Purkinje cell (primary cell): Measurements from ENCODE around the gene FLYWCH1. TPM values are rescaled to one million over a fixed set of nuclear protein-coding genes. Genes with fewer than 3 reads are reported as not detected.

ENCODE experiments used
- polyA plus RNA-seq: library from polyadenylated mRNA; unstranded; fragments of >200 nt; fragmentation: Nextera tagmentation; gene quantifications from 2 replicates; pipeline ENCODE4 v1.2.1, GENCODE V29; 2014

FLYWCH1 gene, protein sequence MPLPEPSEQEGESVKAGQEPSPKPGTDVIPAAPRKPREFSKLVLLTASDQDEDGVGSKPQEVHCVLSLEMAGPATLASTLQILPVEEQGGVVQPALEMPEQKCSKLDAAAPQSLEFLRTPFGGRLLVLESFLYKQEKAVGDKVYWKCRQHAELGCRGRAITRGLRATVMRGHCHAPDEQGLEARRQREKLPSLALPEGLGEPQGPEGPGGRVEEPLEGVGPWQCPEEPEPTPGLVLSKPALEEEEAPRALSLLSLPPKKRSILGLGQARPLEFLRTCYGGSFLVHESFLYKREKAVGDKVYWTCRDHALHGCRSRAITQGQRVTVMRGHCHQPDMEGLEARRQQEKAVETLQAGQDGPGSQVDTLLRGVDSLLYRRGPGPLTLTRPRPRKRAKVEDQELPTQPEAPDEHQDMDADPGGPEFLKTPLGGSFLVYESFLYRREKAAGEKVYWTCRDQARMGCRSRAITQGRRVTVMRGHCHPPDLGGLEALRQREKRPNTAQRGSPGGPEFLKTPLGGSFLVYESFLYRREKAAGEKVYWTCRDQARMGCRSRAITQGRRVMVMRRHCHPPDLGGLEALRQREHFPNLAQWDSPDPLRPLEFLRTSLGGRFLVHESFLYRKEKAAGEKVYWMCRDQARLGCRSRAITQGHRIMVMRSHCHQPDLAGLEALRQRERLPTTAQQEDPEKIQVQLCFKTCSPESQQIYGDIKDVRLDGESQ
- 3.2 and 4.7 TPM in 2 replicates for polyA plus RNA-seq

DNA sequence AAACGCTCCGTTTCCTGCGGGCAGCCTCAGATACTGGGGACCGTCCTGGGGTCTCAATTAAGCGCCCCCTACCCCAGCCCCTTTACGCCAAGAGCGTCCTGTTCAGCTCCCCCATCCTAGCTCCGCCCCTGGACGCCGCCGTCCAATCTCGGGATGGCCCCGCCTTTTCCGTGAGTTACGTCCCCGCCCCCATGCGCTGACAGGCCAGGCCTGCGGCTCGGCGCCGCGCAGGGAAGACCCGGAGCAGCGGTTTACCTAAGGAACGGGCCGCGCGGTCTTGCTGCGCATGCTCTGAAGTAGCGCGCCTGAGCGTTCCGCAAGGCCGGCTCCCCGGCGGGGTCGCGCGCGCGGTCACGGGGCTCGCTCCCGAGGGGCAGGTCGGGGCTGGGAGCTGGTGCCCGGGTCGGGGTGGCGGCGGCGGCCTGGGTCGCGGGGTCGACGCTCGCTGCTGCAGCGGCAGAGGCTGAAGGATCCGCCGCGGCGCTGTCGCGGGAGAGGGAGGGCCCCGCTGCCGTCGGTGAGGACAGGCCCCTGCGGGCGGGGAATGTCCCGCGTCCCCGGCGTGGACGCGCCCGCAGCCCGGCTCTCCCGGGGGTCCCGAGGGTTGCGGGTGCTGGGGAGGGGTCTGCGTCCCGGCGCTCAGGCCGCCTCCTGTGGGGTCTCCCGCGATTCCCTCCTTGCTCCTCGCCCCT, at the start of gene FLYWCH1:
FLYWCH1 (plus strand) TSS at position 294 of the 692 bp plus-strand sequence. CDS start 17,755 bp downstream, outside the sequence.

DNA sequence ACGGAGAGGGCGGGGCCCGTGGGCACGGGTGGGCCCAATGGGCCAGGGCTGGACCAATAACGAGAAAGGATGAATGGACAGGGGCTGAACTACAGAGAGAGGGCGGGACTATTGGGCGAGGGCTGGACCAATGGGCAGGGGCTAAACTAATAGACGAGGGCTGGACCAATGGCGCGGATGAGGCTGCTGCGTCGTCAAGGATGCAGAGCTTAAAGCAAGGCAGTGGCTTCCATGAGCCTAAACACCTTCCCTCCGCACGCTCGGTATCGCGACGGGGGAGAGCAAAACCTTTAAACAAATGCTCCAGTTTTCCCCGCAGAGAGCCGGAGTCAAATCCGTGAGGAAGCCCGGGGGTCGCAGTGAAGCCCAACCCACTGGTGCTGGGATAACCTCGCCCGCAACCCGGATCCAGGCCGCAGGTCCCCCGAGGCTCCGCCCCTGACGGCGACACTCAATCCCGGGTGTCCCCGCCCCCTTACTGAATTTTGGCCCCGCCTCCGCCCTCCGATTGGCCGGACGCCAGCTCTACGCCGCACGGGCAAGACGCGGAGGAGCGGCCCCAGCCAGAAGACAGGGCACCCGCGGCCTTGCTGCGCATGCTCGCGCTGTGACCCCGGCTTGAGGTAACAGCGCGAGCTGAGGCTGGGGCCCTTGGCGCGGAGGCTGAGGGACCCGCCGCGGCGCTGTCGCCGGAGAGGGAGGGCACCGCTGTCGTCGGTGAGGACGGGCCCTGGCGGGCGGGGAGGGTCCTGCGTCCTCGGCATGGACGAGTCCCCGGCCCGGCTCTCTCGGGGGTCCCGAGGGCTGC, 28.9 kb upstream of the FLYWCH1 start, which contains the start of gene FLYWCH2:
FLYWCH2 (plus strand) TSS at position 566 of the 808 bp plus-strand sequence. CDS start 13,235 bp downstream, outside the sequence.

DNA sequence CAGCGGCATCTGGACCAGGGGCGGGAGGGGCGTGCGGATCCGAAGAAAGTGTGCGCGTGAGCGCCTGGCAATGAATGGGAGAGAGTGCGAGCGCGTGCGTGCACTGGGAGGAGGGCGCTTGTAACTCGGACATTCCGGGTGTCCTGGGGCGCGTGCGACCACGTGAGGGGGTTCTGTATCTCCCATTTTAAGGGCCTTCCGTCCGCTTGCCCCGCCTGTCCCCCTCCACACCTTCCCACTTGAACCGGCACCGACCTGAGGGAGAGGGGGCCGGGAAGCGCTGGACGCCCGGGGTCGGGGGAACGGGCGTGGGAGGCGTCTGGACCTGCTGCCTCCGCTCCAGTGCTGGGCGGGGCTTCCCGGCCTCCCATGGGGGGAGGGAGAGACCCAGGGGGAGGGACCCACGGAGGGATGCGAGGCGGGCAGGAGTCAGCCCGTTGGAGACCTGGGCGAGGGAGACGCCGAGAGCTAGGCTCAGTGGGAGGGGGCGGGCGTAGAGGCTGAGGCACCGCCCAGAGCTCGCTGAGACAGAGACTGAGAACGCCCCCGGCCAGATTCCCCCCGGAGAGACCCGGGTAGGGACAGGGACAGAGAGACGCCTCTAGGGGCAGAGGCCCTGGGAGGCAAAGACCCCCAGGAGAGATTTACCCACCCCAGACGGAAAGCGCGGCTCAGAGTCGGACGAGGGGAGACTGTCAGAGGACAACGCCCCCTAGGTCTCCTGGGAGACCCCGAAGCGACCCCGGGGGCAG, 52.2 kb downstream of the FLYWCH1 start, which contains the start of gene KREMEN2:
KREMEN2 (plus strand) TSS at position 553 of the 752 bp plus-strand sequence. CDS start 246 bp downstream, outside the sequence.

DNA sequence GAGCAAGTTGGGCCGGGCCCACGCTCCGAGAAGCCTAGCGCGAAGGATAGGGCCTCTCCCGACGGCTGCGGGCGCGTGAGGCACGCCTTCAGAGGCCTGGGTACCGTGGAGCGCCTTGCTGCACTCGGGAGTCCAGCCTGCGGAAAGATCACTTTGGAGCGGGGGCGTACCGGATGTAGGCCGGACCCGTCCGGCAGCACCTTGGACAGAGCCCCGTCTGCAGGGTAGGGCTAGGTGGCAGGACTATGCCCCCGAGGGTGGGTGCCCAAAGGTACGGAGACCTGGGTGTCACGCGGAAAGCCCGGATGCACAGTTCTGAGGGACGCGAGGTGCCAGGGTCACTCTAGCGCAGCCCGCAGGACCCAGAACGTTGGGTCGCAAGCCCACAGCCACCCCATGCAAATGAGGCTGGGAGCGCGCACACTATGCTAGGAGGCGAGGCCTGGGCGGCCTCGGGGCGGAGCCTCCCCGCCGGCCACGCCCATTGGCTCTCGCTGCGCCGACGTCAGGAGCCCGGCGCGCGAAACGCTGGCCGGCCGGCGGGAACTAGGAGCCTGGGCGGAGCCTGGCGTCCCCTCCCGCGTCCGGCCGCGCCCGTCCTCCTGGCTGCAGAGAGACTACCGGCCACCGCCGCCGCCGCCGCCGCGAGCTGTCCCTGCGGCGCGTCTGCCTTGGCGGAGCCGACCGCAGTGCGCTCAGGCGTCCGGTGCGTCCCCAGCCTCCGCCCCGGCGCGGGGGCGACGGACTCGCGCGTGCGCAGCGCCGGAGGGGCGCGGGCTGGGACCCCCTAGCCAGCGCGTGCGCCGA, 57.2 kb downstream of the FLYWCH1 start, which contains the start of gene PAQR4:
PAQR4 (plus strand) TSS at position 611 of the 807 bp plus-strand sequence. CDS start 327 bp downstream, outside the sequence.

DNA sequence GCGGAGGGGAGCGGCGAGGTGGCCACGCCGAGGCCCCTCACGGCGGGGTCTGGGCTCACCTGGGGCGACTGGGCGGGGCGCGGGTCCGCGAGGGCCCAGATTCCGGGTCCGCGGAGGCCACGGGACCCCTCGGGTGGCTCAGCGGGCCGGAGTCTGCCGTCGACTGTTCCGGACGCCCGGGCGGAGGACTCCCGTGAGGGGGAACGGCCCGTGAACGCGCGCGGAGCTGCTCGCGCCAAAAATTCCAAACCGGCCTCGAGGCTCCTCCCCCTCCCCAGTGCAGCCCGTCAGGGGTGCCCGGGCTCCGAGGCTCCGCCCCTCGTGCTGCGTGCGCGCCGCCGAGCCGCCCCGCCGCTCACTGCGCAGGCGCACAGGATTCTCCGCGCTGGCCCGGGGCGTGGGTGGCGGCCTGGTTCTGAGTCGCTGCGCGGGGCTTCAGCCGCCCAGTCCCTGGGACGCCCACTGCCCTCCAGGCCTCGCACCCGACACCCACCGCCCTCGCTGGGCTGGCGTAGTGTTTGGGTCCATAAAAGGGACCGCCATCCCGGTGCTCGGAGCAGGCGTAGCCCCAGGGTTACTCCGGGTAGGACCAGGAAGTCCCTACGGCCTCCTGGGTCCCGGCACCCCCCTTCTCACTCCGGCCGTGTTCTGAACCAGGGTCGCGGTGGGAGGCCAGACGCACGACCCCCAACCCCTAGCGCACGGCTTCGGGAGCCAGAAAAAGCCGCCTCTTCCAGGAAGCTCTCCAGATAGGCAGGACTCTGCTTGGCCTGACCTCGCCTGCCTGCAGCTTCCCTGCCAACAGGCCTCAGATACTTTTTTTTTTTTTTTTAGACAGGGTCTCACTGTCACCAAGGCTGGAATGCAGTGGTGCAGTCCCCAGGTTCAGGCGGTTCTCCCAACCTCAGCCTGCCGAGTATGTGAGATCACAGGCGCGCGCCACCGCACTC, 68.8 kb downstream of the FLYWCH1 start, which contains the start of gene PKMYT1:
PKMYT1 (minus strand) TSS at position 220 of the 950 bp plus-strand sequence. CDS start 789 bp downstream, outside the sequence.

Other genes with a start within 250 kb of the FLYWCH1 start
- 2.2 and 3.6 TPM in 2 replicates for gene KCTD5, start 229.4 kb upstream of the FLYWCH1 start, polyA plus RNA-seq
- gene PRSS27, start 191.7 kb upstream of the FLYWCH1 start, polyA plus RNA-seq: 0.10 TPM in 1 of 2 replicates, not detected in the other
- gene SRRM2, start 159.3 kb upstream of the FLYWCH1 start, polyA plus RNA-seq: 36.8 and 60.4 TPM in 2 replicates
- 1,180 and 1,450 TPM in 2 replicates for gene ELOB, start 134.7 kb upstream of the FLYWCH1 start, polyA plus RNA-seq
- gene PRSS33, start 124.4 kb upstream of the FLYWCH1 start, polyA plus RNA-seq: not detected in 2 replicates
- not detected in 2 replicates for gene PRSS41, start 113.5 kb upstream of the FLYWCH1 start, polyA plus RNA-seq
- gene PRSS21, start 94.7 kb upstream of the FLYWCH1 start, polyA plus RNA-seq: not detected in 2 replicates
- gene ZG16B, start 81.6 kb upstream of the FLYWCH1 start, polyA plus RNA-seq: not detected in 2 replicates
- 1.9 and 3.8 TPM in 2 replicates for gene PRSS22, start 53.8 kb upstream of the FLYWCH1 start, polyA plus RNA-seq
- 3.5 and 8.7 TPM in 2 replicates for gene FLYWCH2, start 28.7 kb upstream of the FLYWCH1 start, polyA plus RNA-seq
- gene KREMEN2, start 52.3 kb downstream of the FLYWCH1 start, polyA plus RNA-seq: not detected in 2 replicates
- gene PAQR4, start 57.4 kb downstream of the FLYWCH1 start, polyA plus RNA-seq: 0.26 TPM in 1 of 2 replicates, not detected in the other
- gene PKMYT1, start 68.5 kb downstream of the FLYWCH1 start, polyA plus RNA-seq: 3.1 and 3.4 TPM in 2 replicates
- 0.23 TPM in 1 of 2 replicates, not detected in the other for gene CLDN9, start 101.0 kb downstream of the FLYWCH1 start, polyA plus RNA-seq
- gene CLDN6, start 106.3 kb downstream of the FLYWCH1 start, polyA plus RNA-seq: not detected in 2 replicates
- gene TNFRSF12A, start 108.4 kb downstream of the FLYWCH1 start, polyA plus RNA-seq: 1.9 TPM in 1 of 2 replicates, not detected in the other
- 67.2 and 82.7 TPM in 2 replicates for gene HCFC1R1, start 112.0 kb downstream of the FLYWCH1 start, polyA plus RNA-seq
- gene THOC6, start 112.1 kb downstream of the FLYWCH1 start, polyA plus RNA-seq: 0.93 and 1.8 TPM in 2 replicates
- not detected in 2 replicates for gene BICDL2, start 125.0 kb downstream of the FLYWCH1 start, polyA plus RNA-seq
- gene MMP25, start 134.6 kb downstream of the FLYWCH1 start, polyA plus RNA-seq: 0.20 TPM in 1 of 2 replicates, not detected in the other
- gene IL32, start 153.7 kb downstream of the FLYWCH1 start, polyA plus RNA-seq: not detected in 2 replicates
- not detected in 2 replicates for gene ZSCAN10, start 187.4 kb downstream of the FLYWCH1 start, polyA plus RNA-seq
- not detected in 2 replicates for gene ZNF205, start 200.7 kb downstream of the FLYWCH1 start, polyA plus RNA-seq
- gene ZNF213, start 223.1 kb downstream of the FLYWCH1 start, polyA plus RNA-seq: 1.9 and 3.4 TPM in 2 replicates